Heart left ventricle (tissue), 13 donors: ENCODE results near the gene IPO8.

Experiments used
- POLR2A ChIP-seq, 2 donors: fragments of 450-650 bp; IDR thresholded peaks; one replicate each; pipeline ENCODE4 v1.6.1; 2017; ENCODE audit warnings: antibody characterized with exemption in 2 of 2, mild to moderate bottlenecking in 2 of 2, moderate library complexity in 2 of 2
- TF ChIP-seq, protein P1 (sequence below), 12 donors: fragments of 200-600 bp; sonication (generic) in 4 of 12; IDR thresholded peaks; one replicate each; pipeline versions ENCODE4 v1.5.0 to v1.8.0; 2018 to 2022; ENCODE audit warnings: antibody characterized with exemption in 12 of 12, mild to moderate bottlenecking in 5 of 12
- donor health status: ischemic (EF 13 %, LVEDD 7.1; RV severe dilation, severe dysfunction).
- donor health status: DM: no; HTN: yes; CAD: no.
- donor health status: DM: no; HTN: no; CAD: no.
- donor health status: ischemic (EF 25% LVEDD 6.9; RV normal size, moderate dysfunction).
- donor health status: ischemic (EF 25% LVEDD 5.7; RV mildly dilated, moderate dysfunction).
- donor health status: ischemic (EF 35%, LVEDD 5.7; RV mildly dilated, moderate dysfunction).
- donor health status: nonischemic (EF 11% LVEDD 7.7; RV severe dilation, severe dysfunction).
- donor health status: DM: yes; HTN: yes; CAD: no.
- donor health status: PGD.
- donor health status: ischemic (EF 29% LVEDD 5.4; RV normal size, mild dysfunction).
- donor health status: nonischemic (EF 23%, LVEDD 6.1; RV moderate dilation, normal function).

GRCh38 chr12:30614031-30614430 is 81.6 kb downstream of the IPO8 start:
- no peak for TF ChIP-seq POLR2A (IDR thresholded peaks at IDR 0.05)
- TF ChIP-seq, protein P1, sequence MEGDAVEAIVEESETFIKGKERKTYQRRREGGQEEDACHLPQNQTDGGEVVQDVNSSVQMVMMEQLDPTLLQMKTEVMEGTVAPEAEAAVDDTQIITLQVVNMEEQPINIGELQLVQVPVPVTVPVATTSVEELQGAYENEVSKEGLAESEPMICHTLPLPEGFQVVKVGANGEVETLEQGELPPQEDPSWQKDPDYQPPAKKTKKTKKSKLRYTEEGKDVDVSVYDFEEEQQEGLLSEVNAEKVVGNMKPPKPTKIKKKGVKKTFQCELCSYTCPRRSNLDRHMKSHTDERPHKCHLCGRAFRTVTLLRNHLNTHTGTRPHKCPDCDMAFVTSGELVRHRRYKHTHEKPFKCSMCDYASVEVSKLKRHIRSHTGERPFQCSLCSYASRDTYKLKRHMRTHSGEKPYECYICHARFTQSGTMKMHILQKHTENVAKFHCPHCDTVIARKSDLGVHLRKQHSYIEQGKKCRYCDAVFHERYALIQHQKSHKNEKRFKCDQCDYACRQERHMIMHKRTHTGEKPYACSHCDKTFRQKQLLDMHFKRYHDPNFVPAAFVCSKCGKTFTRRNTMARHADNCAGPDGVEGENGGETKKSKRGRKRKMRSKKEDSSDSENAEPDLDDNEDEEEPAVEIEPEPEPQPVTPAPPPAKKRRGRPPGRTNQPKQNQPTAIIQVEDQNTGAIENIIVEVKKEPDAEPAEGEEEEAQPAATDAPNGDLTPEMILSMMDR (IDR thresholded peaks at IDR 0.05), result no peak
